NCI-H2196 treated with DMSO at 0.1 percent for 48 hours (cell line): ENCODE results near the gene CRELD1.

Experiments
- DNase-seq: peaks from one replicate; lab custom pipeline; 2025; ENCODE audit not compliant: unreplicated experiment; lab: John Stamatoyannopoulos, UW

The CRELD1 gene

DNA sequence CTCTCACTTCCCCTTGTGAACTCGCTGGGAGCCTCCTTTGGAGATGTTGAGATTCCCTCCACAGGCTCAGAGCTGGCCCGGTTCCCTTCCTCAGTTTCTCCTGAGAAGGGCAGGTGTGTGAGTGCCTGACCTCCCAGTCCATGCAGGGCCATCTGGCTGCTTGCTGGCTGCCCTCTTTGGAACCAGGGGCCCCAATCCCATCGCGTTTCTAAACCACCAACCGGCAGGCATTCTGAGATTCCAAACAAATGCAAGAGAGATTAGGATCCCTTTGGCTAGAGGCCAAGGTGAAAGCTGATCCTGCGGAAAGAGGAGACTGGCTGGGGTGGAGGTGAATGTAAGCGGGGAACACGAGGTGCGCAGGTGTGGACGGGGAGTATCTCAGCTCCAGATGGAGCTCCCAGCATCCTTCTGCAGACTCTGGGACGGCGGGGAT is 21.5 kb downstream of the CRELD1 start:
- no peak for DNase-seq

- no peak for DNase-seq
Observed at GRCh38 chr3:9955611-9956352, 22.1 kb downstream of the CRELD1 start.

DNA sequence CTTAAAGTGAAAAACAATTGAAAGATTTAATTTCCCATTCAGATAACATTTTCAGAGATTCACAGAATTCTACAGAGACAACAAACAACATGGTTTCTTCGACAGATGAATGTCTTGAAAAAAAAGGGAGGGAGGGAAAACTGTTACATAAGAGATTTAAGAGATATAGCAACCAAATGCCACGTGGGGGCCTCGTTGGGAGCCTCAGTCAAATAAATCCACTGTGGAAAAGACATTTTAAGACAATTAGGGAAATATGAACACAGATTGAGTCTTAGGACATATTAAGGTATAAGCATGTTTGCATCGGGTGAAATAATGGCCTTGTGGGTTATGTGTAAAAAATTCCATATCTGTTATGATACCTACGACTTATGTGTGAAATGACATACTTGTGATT is 23.6 kb downstream of the CRELD1 start:
- no peak for DNase-seq

DNA sequence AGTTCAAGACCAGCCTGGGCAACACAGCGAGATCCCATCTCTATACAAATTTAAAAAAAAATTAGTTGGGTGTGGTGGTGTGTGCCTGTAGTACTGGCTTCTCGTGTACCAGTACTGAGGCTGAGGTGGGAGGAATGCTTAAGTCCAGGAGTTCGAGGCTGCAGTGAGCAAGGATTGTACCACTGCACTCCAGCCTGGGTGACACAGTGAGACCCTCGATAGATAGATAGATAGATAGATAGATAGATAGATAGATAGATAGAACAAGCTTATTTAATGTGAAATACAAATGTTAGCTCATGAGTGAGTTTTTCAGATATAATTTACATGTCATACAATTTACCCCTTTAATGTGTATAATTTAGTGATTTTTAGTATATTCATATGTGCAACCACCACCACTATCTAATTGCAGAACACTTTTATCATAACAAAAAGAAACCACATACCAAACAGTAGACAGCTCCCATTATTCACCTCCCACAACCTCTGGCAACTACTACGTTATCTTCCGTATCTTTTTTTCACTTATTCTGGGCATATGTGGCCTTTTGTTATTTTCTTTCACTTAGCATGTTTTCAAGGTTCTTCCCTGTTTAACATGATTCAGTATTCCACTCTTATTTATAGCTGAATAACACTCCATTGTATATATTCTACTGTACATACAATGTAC is 31.7 kb downstream of the CRELD1 start:
- DNase-seq: no peak

GRCh38 chr3:9966841-9967240 is 33.2 kb downstream of the CRELD1 start:
- no peak for DNase-seq

GRCh38 chr3:9969632-9970019 is 36.0 kb downstream of the CRELD1 start:
- no peak for DNase-seq

- no peak for DNase-seq
Observed at GRCh38 chr3:9970020-9970652, 36.5 kb downstream of the CRELD1 start.

GRCh38 chr3:9976721-9977709 is 43.4 kb downstream of the CRELD1 start:
- peak; percentile 55 for DNase-seq

- DNase-seq: no peak
Observed at GRCh38 chr3:9978710-9979305, 45.2 kb downstream of the CRELD1 start.

- DNase-seq: no peak
Observed at GRCh38 chr3:9980251-9980650, 46.6 kb downstream of the CRELD1 start.

DNA sequence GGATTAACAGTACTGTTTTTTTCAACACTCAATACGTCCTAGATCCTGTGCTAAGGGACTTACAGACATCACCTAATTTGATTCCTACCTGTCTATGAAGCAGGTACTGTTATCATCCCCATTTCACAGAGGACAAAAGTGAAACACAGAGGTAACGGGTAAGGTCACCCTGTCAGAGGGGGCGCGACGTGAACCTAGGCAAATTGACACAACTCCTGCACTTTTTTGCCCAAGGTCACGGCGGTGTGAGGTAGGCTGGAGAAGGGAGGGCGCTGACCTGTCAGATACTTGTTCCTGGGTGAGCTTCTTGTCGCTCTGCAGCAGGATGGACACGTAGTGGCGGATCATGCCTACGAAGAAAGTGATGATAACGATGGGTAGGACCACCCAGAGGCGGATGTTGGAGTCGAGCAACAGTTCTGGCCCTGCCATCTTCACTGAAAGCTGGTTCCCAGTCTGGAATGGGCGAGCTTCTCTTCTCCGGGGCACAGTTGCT is 52.6 kb downstream of the CRELD1 start:
- no peak for DNase-seq

DNA sequence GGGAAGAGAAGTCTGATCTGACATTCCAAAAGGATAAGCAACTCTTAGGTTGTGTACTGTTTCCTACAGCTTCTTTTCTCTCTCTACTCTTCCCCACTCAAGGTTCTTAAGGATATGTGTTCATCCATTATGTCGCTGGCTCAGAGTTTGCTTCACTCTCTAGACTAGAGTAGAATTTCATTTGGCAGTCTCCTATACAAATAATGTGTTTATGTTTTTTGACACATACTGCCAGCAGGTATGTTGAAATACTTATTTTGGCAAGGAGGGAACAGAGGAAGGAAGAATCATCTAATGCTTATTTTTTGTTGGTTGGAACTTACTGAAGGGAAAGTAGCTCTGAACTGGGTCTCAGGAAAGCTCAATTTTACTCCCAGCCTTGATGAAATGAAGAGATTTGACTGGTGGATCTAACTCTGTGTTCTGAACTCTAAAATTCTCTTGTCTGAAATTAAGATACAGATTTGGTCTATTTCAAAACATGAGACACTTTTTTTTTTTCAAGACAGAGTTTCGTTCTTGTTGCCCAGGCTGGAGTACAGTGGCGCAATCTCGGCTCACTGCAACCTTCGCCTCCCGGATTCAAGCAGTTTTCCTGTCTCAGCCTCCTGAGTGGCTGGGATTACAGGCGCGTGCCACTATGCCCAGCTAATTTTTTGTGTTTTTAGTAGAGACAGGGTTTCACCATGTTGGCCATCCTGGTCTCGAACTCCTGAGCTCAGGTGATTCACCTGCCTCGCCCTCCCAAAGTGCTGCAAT is 60.6 kb downstream of the CRELD1 start:
- no peak for DNase-seq
